DOHH2 (cell line): Measurements from ENCODE around the gene PDE11A.

ENCODE experiments used
- H3F3A ChIP-seq: fragments of 200-600 bp; sonication (generic), shearing (Covaris generic); 2 replicates; pipeline ENCODE4 v1.6.0; 2016; ENCODE audit warnings: antibody characterized with exemption, mild to moderate bottlenecking; ENCODE audit not compliant: control insufficient read depth, insufficient read depth
- H3K27ac ChIP-seq: fragments of 200-600 bp; sonication (generic); 2 replicates; pipeline ENCODE4 v1.5.1; 2014; ENCODE audit warnings: low read depth, mild to moderate bottlenecking, low read length, moderate library complexity
- H3K27me3 ChIP-seq: fragments of 200-600 bp; sonication (generic); 2 replicates; pipeline ENCODE4 v1.6.1; 2014; ENCODE audit warnings: mild to moderate bottlenecking, low read length, mixed read lengths; ENCODE audit not compliant: control insufficient read depth
- H3K36me3 ChIP-seq: fragments of 200-600 bp; sonication (generic); 2 replicates; pipeline ENCODE4 v1.6.1; 2014; ENCODE audit warnings: mild to moderate bottlenecking, low read length, moderate library complexity, mixed read lengths; ENCODE audit not compliant: control insufficient read depth
- H3K4me1 ChIP-seq: fragments of 200-600 bp; sonication (generic); 2 replicates; pipeline ENCODE4 v1.6.1; 2014; ENCODE audit warnings: mild to moderate bottlenecking, low read length, mixed read lengths; ENCODE audit not compliant: control insufficient read depth
- H3K4me2 ChIP-seq: fragments of 200-600 bp; sonication (generic); 2 replicates; pipeline ENCODE4 v1.6.0; 2014; ENCODE audit warnings: mild to moderate bottlenecking, low read length, moderate library complexity
- H3K4me3 ChIP-seq: fragments of 200-600 bp; sonication (generic); 2 replicates; pipeline ENCODE4 v1.5.1; 2014; ENCODE audit warnings: mild to moderate bottlenecking, low read length, mixed read lengths
- H3K79me2 ChIP-seq: fragments of 200-600 bp; sonication (generic); 2 replicates; pipeline ENCODE4 v1.6.1; 2014; ENCODE audit warnings: mild to moderate bottlenecking, low read length, mixed read lengths; ENCODE audit not compliant: control insufficient read depth
- H3K9me2 ChIP-seq: fragments of 200-600 bp; sonication (generic); replicated peaks from 2 replicates; pipeline ENCODE4 v1.6.1; 2014; ENCODE audit warnings: mild to moderate bottlenecking, low read length, mixed read lengths; ENCODE audit not compliant: control insufficient read depth
- H3K9me3 ChIP-seq: fragments of 200-600 bp; sonication (generic); 2 replicates; pipeline ENCODE4 v1.6.1; 2014; ENCODE audit warnings: antibody characterized with exemption, low read length, mixed read lengths; ENCODE audit not compliant: control insufficient read depth, insufficient read depth
- H4K20me1 ChIP-seq: fragments of 200-600 bp; sonication (generic); 2 replicates; pipeline ENCODE4 v1.6.0; 2014; ENCODE audit warnings: low read depth, mild to moderate bottlenecking, antibody characterized with exemption, low read length, moderate library complexity; ENCODE audit not compliant: control insufficient read depth, insufficient read depth
- EZH2phosphoT487 ChIP-seq: fragments of 200-600 bp; sonication (generic); IDR thresholded peaks from 2 replicates; pipeline ENCODE4 v1.6.1; 2017; ENCODE audit warnings: borderline replicate concordance, mild to moderate bottlenecking, antibody characterized with exemption, low read length, moderate library complexity, mixed read lengths
- TF ChIP-seq, protein P1 (sequence below): fragments of 200-600 bp; sonication (generic); IDR thresholded peaks from one replicate; pipeline ENCODE4 v1.5.1; 2014; ENCODE audit warnings: antibody characterized with exemption, mild to moderate bottlenecking, low read depth, low read length; ENCODE audit not compliant: poor library complexity, severe bottlenecking

Gene PDE11A

DNA sequence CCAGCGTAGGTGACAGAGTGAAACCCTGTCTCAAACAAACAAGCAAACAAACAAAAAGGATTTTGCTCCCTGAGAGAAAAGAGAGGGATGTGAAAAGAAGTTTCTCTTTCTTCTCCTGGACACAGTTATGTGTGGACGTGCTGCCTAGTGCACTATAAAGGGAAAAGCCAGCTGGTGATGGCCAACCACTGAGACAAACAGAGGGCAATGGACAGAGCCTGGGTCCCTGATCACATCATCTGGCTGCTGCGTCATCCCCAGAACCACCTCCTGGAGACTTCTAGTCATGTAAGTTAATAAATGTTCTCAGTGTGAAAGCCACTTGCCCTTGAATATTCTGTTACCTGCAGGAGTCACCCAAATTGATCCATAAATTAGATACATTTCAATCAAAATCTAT lies 184.9 kb downstream of the PDE11A start:
- H3K36me3 ChIP-seq = no peaks in the 10 kb centered on the region
- H3K9me3 ChIP-seq = no peaks in the 10 kb centered on the region
- H3K9me2 ChIP-seq = no peaks in the 10 kb centered on the region
- TF ChIP-seq, protein P1, sequence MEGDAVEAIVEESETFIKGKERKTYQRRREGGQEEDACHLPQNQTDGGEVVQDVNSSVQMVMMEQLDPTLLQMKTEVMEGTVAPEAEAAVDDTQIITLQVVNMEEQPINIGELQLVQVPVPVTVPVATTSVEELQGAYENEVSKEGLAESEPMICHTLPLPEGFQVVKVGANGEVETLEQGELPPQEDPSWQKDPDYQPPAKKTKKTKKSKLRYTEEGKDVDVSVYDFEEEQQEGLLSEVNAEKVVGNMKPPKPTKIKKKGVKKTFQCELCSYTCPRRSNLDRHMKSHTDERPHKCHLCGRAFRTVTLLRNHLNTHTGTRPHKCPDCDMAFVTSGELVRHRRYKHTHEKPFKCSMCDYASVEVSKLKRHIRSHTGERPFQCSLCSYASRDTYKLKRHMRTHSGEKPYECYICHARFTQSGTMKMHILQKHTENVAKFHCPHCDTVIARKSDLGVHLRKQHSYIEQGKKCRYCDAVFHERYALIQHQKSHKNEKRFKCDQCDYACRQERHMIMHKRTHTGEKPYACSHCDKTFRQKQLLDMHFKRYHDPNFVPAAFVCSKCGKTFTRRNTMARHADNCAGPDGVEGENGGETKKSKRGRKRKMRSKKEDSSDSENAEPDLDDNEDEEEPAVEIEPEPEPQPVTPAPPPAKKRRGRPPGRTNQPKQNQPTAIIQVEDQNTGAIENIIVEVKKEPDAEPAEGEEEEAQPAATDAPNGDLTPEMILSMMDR = no peak
- TF ChIP-seq EZH2phosphoT487 = no peak
- H3K4me3 ChIP-seq = no peak overlapping the region
- H4K20me1 ChIP-seq = no peaks in the 10 kb centered on the region
- no peaks in the 10 kb centered on the region for H3K27me3 ChIP-seq
- no peak overlapping the region for H3K27ac ChIP-seq
- H3K4me2 ChIP-seq = no peak overlapping the region
- no peaks in the 10 kb centered on the region for H3K4me1 ChIP-seq
- no peaks in the 10 kb centered on the region for H3F3A ChIP-seq
- no peaks in the 10 kb centered on the region for H3K79me2 ChIP-seq

DNA sequence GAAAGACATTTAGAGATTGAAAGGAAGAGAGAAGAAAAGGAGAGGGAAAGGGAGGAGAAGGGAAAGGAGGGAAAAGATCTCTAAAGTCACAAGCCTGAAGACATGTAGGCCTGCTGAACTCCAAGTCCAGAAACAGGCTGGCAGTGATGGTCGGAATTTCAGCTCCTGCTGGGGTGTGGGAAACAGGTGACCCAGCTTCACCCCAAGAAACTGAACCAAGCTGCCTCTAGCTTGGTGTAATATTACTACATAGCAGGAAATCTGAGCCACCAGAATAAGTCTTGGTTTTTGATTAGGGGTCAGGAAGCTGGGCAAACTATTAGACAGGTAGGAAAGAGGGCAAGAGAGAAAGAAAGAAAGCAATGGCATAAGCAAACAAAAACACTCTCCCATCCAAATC lies 185.8 kb downstream of the PDE11A start:
- H3K9me3 ChIP-seq = no peaks in the 10 kb centered on the region
- H4K20me1 ChIP-seq = no peaks in the 10 kb centered on the region
- no peaks in the 10 kb centered on the region for H3K79me2 ChIP-seq
- H3K4me1 ChIP-seq = no peaks in the 10 kb centered on the region
- H3K9me2 ChIP-seq = no peaks in the 10 kb centered on the region
- H3K4me2 ChIP-seq = no peak overlapping the region
- H3K4me3 ChIP-seq = no peak overlapping the region
- no peaks in the 10 kb centered on the region for H3K36me3 ChIP-seq
- TF ChIP-seq, protein P1 = no peak
- no peak for TF ChIP-seq EZH2phosphoT487
- no peak overlapping the region for H3K27ac ChIP-seq
- no peaks in the 10 kb centered on the region for H3K27me3 ChIP-seq
- H3F3A ChIP-seq = no peaks in the 10 kb centered on the region

DNA sequence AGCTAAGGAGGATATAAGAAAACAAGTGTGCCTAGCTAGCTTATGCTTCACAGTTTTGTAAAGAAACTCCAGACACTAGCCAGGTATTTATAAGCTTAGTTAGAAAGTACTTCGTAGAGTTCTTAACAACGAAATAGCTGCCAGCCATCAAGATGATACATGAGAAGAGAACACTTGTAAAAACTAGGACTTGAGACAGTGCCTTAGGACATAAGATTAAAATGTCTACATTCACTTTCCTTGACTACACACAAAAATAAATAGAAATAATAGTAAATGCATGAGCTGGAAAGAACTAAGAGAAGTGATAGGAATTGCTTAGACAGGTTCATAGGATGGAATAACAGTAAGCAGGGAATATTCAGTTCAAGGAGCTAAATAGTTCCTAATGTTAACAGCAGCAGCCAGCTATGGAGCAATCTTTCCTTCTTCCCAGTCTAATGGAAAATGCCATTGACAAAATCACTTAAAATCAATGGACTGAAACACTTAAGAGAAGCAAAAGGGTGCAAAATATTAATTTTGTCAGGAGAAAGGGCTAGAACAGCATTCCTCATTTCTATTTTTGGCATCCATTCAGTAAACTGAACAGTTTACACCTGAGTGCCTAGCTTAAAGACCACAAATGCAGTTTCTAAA lies 186.6 kb downstream of the PDE11A start:
- H3K9me3 ChIP-seq = no peaks in the 10 kb centered on the region
- H3K4me3 ChIP-seq = no peak overlapping the region
- H3K4me1 ChIP-seq = no peaks in the 10 kb centered on the region
- no peaks in the 10 kb centered on the region for H3F3A ChIP-seq
- no peaks in the 10 kb centered on the region for H3K9me2 ChIP-seq
- H3K4me2 ChIP-seq = no peak overlapping the region
- no peak for TF ChIP-seq EZH2phosphoT487
- TF ChIP-seq, protein P1 = no peak
- no peaks in the 10 kb centered on the region for H3K79me2 ChIP-seq
- no peaks in the 10 kb centered on the region for H4K20me1 ChIP-seq
- no peaks in the 10 kb centered on the region for H3K27me3 ChIP-seq
- no peak overlapping the region for H3K27ac ChIP-seq
- no peaks in the 10 kb centered on the region for H3K36me3 ChIP-seq
